GM18858 (cell line): ENCODE results near the gene SEC14L3.

Experiments used
- ATAC-seq: cut with Tn5 transposase; IDR thresholded peaks from one replicate; pipeline ENCODE4 v1.9.1; 2021; ENCODE audit not compliant: unreplicated experiment

The SEC14L3 gene

DNA sequence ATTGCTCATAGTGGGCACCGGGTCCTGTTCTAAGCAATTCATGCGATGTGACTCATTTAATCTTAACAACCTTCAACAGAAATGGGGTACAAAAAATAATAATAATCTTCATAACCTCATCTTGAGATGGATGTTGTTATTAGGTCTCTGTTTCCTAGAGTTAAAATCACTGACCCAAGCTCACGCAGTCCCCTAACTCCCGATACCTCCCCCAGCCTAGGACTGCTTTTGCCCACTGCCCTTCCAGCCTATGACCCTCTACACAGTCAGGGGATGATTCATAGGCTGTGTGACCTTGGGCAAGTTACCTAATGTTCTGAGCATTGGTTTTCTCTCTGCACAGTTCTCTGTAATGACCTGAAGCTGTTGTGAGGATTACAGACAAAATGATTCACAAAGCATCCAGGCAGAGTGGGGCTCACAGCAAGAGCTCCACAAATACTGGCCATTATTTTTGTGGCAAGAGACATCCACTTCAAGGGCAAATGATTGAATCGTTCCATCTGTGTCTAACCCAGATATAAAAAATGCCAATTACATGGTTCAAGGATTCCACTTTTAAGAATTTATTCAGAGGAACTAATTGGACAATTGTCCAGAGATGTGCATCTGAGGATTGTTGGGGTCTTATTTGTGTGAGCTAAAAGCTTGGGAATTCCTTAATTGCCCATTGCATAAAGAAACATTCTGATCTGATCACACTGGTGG lies 26.2 kb downstream of the SEC14L3 start:
- ATAC-seq = no peak

DNA sequence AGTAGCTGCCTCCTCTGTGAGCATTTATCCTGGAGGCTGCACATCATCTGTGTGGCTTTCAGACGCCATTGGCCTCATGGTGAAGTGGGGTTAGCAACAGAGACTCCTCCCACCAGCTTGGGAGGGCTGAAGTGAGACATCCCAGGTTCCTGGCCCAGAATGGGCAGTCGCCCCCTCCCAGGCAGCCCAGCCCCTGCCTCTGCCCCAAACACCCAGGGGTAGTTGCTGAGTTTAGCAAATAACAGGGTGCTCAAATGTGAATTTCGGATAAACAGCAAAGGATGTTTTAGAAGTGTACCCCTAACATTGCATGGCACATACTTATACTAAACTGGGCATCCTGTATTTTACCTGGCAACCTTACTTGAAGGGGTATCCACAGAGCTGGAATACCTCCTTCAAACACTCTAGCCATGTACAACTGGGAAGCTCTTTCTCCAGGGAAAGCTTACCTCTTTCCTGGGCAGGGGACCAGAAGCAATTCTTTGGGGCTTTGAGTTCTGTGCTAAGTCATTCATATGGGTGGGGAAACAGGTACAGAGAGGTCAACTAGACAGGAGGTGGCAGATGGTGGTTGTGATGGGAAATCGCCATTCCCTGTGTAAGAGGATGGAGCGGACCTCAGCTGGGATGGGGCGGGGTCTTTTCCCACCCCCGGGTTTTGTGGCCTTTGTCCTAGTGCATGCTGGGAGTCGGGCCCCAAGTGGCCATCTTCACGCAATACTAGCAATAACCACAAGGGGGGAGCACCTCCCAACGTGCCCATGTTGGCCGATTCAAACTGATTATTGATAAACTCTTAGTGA lies 27.0 kb downstream of the SEC14L3 start:
- ATAC-seq = no peak

DNA sequence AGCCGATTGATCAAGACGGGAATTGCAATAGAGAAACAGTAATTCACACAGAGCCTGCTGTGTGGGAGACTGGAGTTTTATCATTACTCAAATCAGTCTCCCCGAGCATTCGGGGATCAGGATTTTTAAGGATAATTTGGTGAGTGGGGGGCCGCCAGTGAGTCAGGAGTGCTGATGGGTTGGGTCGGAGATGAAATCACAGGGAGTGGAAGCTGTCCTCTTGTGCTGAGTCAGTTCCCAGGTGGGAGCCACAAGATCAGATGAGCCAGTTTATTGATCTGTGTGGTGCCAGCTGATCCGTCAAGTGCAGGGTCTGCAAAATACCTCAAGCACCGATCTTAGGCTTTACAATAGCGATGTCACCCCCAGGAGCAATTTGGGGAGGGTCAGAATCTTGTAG lies 30.7 kb downstream of the SEC14L3 start:
- ATAC-seq = no peak

DNA sequence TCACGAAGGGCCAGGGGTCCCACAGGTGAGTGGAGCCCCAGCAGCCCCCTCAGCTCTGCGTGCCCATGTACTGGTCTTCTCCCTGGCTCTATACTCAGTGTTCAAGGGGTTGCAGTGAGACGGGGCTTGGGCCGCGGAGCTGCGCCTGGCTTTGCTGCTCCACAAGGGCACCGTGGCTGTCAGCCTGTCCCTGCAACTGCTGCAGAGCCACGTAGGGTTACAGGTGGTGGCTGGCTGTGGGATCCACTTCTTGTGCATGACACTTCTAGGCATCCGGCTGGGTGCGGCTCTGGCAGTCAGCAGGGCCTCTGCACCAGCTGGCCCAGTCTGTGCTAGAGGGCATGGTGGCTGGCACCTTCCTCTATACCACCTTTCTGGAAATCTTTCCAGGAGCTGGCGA lies 32.0 kb downstream of the SEC14L3 start:
- no peak for ATAC-seq

DNA sequence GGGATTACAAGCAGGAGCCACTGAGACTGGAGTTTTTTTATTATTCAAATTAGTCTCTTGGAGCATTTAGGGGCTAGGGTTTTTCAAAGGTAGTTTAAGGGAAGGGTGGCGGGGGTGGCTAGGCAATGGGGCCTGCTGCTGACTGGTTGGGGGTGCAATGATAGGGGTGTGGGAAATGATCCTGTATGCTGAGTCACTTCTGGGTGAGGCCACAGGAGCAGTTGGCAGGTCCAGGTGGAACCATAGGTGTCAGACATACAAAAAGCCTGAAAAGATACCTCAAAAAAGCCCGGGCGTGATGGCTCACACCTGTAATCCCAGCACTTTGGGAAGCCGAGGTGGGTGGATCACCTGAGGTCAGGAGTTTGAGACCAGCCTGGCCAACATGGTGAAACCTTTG lies 32.6 kb downstream of the SEC14L3 start:
- ATAC-seq = no peak

DNA sequence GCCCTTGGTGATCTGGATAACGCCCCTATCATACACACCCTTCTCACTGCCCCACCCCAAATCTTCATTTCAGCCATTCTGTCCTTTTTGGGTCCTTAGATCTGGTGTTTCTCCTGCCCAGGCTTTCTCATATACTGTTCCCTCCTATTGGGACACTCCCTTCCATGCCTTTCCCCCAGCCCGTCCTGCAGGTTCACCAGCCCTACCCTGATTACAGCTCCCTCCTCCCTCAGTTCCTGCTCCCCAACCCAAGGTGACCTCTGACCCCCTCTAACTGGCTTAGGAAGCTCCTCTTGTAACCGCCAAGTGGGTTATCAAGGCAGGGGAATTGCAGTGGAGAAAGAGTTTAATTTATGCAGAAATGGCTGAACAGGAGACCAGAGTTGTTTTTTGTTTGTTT lies 33.3 kb downstream of the SEC14L3 start:
- ATAC-seq = no peak

DNA sequence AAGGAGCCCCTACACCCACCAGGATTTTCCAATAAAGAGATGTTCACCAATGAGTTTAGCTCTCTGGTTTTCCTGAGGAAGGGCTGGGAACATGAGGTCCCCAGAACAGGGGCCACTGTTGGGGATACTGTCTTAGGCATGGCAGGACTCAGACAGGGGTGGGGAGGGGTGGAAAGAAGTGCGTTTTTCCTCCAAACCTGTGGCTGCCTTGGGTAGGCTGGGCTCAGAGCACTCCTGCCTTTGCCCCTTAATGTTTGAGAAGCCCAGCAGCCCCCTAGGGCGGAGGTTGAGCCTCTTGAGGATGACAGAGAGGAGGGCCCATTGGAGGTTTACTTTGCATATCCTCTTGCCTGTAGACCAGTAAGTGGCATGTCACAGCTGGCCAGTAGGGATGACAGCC lies 35.6 kb downstream of the SEC14L3 start:
- ATAC-seq = no peak

DNA sequence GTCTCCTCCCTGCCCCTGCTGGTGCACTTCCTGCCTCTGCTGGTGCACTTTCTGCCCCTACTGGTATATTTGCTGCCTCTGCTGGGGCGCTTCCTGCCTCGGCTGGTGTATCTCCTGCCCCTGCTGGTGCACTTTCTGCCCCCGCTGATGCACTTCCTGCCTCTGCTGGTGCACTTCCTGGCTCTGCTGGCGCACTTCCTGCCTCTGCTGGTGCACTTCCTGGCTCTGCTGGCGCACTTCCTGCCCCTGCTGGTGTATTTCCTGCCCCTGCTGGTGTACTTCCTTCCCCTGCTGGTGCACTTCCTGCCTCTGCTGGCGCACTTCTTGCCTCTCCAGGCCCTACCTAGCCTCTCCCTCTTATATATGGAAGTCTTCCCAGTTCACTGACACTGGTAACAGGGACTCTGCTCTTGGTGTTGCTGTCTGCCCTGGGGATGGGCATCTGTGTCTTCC lies 36.1 kb downstream of the SEC14L3 start:
- ATAC-seq = no peak

DNA sequence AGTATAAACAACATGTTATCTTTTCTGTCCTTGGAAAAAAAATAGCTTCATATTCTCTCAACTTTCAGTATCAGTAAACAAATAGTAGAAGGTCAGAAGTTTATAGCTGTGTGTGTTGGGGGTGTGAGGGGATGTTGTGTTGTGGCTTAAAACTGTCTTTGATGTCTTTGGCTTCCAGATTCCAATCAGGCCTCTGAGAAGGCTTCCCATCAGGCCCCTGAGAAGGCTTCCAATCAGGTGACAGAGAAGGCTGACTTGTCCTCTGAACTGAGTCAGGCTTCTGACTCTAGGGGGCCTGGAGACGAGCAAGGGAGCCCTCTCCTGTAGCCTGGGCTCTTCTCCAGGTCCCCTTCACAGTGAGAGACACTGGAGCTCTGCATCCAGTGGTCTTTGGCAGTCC lies 37.0 kb downstream of the SEC14L3 start:
- ATAC-seq = no peak

DNA sequence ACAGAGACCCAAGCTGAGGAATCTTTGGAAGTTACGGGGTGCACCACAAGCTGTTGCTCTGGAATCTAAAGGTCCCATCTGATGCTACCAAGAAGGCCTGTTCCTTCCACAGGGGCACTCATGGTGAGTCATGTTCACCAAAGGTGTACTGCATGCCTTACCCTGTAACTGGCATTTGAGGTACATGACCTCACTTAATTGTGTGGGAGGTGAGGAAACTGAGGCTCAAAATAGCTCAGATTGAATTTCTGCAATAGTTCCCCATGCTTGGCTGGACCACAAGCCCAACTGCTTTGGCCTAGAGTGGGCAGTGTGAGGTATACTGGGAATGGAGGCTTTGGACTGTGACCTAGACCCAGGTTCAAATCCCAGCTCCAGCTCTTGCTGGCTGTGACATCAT lies 38.0 kb downstream of the SEC14L3 start:
- ATAC-seq = no peak

DNA sequence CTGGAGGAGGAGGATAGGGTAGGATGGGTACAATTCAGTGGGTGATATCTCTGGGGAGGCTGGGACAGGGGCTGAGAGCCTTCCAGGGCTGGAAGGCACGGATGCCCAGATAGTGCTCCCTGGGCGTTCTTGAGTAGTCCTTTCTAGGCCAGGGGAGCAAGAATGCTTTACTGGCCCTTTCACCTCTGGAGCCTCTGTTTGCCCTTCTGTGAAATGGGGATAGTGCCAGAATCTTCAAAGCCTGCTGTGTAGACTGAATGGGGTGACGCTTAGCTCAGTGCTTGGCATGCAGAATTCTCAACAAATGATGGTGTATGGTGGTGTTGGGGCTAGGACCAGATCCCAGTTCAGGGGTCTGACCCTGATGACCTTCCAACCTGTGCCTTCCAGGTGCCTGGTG lies 38.6 kb downstream of the SEC14L3 start:
- ATAC-seq = no peak

DNA sequence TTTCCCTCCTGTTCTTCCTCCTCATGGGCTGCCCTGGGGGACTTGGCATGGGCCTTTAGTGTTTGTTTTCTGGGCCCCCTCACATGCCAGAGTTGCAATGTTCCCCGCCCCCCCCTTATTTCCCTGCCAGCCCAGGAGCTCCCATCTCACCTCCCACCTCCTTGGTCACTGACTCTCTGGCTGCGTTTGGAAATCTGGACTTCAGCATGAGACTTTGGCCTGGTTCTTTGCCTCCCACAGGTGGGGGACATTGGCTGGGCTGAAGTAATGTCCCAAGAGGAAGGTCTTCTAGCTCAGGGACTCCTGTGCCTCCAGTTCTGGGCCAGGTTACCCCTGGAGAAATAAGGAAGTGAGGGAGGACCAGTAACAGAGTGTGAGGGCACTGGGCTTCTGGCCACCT lies 39.3 kb downstream of the SEC14L3 start:
- ATAC-seq = no peak

DNA sequence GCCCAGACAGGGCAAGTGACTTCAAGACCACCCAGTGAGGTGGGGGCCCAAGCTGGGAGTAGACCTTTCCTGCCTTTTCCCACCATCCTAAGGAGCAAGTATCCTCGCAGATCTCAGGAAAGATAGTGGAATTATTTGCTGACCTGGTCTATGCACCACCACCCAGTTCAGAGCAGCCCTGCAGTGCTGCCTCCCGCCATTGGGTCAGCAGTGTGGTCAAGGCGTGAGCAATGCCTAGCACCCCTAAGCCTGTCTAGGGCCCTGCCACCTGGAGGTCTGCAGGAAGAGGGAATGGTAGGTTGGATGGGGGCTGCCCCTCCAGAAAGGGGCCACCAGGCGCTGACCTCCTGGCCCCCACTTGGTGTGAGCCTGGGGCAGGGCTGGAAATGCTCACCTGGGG lies 39.7 kb downstream of the SEC14L3 start:
- no peak for ATAC-seq

DNA sequence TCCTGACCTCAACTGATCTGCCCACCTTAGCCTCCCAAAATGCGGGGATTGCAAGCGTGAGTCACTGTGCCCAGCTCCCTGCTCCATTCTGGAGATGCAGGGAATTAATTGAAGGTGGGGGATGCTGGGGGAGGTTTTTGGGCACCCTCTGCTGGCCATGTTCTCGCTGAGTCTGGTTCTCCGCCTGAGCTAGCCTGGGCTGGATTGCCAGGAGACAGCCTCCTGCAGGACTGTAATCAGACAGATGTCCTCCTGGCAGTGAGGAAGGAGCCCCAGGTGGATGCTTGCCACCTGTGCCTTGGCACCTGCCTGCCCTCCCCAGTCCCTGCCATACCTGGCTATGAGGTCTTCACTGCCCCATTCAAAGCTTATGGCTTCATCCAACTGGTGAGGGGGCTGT lies 40.9 kb downstream of the SEC14L3 start:
- ATAC-seq = no peak

DNA sequence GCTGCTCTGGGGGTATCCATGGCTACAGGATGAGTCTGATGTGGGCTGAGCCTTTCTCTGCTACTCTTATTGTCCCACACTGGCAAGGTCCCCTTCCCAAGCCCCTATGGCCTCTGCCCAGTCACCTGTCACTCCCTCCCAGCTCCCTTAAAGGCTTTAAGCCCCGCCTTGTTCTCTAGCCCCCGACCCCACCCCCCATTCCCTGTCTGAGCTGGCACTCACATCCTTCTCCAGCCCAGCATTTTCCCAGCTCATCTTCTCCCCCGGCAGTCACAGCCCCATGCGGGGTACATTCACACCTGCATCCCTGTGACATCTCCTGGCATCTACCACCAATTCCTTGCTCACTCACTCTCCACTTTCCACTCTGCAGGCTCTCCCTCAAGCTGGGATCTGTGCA lies 41.9 kb downstream of the SEC14L3 start:
- ATAC-seq = no peak

DNA sequence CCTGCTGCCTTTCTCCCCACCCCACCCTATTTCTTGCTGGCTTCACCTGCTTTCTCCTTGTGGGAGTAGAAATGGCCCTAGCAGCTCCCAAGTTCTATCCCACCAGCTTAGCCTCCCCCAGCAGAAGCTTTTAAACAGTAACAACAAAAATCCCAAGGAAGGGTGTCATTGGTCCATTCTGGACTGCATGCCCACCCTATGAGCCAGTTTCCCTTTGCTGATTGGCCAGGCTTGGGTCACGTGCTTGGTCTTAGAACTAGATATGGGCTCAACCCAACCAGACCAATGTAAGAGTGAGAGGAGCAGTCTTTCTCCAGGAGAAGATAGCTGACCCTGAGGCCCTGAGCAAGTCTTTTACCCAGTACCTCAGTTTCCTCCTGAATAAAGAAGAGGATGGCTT lies 43.9 kb downstream of the SEC14L3 start:
- no peak for ATAC-seq

DNA sequence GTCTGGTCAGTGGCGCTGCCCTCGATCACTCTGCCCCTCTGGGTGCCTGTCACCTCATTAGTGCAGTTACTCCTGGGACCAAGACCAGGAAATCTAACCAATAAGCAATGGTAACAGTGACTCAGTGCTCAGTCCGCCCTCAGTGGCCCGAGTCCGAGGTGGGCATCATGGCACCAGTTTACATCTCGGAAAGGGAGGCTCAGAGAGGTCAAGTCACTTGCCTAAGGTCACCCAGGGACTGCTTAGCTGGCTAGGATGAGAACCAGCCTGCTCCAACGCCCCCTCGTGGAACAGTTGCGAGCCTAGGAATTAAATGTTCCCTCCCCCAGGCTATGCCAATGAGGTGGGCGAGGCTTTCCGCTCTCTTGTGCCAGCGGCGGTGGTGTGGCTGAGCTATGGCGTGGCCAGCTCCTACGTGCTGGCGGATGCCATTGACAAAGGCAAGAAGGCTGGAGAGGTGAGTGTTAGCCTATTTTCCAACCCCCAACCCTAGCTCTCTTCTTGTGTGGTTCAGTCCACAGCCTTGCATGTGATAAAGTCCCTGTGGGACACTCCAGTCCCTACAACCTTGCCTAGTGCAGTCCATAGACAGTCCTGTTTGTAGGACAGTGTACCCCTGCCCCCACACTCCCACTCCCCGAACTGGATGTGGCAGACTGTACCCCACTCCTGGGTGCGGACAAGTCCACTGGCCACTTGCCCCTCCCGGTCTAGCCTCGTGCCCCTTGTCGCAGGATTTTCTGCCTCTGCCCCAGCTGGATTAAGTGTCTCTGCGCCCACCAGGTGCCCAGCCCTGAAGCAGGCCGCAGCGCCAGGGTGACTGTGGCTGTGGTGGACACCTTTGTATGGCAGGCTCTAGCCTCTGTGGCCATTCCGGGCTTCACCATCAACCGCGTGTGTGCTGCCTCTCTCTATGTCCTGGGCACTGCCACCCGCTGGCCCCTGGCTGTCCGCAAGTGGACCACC lies 45.1 kb downstream of the SEC14L3 start:
- ATAC-seq = no peak

DNA sequence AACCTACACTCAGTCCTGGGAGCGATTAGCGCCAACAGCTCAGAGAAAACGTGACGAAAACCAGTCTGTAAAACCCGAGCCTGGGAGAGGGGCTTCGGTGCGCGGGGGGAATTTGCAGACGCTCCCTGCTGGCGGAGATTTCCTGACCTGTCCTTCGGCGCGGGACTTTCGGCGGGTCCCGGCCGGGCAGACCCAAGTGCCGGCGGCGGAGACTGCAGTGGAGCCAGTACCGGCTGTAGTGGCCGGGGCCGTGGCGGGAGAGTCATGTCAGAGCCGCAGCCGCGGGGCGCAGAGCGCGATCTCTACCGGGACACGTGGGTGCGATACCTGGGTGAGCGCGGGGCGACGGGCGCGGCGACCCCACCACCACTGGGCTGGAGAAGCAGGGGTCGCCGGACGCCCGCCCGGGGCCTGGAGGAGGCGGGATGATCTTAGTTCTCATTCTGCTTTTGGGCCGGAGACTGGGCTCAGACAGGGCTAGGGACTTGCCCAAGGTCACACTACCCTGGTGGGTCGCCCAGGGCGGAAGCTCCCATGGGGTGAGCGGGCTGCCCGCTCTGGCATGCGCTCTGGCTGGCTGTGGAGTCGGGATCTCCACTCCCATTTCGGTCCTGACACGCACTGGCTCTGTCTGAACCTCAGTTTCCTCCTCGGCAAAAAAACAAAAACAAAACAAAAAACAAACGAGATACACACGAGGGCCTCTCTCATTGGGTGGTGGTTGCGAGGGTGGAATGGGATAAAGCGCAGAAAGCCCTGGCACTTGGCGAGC lies 46.0 kb downstream of the SEC14L3 start, which contains the start of gene MTFP1:
MTFP1 (plus strand) TSS at position 153 of the 772 bp plus-strand sequence; CDS start at position 265, 112 bp downstream.
- ATAC-seq = no peak

DNA sequence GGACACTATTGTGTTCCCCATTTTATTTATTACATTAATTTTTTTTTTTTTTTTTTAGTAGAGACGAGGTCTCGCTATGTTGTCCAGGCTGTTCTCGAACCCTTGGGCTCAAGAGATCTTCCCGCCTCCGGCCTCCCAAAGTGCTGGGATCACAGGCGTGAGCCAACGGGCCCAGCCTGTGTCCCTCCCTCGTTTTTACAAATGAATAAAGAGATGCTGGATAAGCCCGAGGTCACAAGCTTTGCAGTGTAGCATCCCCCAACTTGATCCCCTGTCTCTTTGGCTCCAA lies 46.5 kb downstream of the SEC14L3 start:
- no peak for ATAC-seq

DNA sequence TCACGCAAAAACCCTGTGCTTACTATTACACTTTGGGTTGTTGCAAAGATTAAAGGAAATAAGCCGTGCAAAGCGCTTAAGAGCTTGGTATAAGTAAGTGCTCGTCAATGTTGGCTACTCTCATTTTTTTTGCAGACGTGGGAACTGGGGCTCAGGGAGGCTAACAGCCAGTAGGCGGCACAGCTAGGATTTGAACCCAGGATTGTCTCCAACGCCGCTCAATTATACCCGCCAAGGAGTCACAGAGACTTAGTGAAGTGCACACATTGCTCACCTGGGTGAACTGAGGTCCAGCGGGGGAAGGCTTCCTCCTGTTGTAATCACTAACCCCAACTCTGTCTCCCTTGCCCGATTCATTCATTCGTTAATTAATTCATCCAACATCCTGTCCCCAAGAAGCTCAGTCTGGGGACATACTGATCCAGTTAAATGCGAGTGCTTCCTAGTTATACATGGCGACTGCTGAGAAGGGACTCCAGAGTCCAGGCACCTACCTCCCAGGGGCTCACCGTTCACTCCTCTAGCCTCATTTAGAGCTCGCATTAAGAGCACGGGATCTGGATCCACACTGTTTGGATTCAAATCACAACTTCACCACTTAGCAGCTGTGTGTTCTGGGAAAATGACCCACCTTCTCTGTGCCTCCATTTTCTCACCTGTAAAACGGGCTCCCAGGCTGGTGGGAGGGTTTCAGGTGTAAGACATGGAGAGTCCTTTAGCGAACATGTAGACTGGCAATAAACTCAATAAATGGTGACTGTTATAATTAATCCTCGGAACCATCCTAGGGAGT lies 47.1 kb downstream of the SEC14L3 start:
- no peak for ATAC-seq
